ENCODE results near the gene TRAPPC2L. TPM values are rescaled to one million over a fixed set of nuclear protein-coding genes. Genes with fewer than 3 reads are reported as not detected.

Gene TRAPPC2L
- total RNA-seq, 1 donor from 2014 or later: 74.0 TPM

DNA sequence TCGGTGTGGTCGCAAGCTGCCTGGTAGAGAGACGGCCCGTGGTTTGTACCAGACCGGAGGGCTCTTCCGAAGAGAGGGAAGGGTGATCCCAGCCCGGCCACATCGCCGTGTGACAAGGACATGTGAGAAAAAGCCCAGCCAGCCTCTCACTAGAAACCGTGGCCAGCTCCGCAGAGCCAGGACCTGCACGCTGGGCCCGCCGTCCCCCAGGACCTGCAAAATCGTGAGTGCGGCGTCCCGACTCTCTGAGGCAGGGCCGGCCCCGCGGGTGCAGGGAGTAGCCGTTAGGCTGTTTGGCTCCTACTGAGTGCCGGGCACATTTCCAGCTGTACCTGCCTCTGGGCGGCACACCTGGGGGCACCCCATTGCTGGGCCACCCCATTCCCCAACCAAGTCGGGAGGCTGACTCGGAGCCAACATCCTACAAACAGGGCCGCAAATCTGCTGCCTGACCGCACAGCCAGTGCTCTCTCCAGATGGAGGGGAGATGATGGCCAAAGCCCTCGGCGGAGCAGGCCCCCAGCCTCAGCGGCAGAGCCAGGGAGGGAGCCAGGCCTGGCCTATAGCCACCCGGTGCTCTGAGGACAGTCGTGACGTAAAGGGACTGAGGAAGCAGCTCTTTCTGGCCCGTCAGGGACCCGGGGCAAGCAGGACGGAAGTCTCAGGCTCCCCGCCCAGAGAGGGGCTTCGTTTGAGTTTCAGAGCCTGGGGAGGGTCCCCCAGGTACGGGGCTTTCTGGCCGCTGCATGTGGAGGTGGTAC lies 43.2 kb downstream of the TRAPPC2L start:
- Mint-ChIP-seq H3K9me3 (ENCODE audit: unreplicated experiment) (no peaks in the 10 kb centered on the region), H3K36me3 (ENCODE audit: unreplicated experiment) (no peaks in the 10 kb centered on the region), H3K27me3 (ENCODE audit: unreplicated experiment) (peaks cover 14% of the 10 kb centered on the region), H3K4me1 (ENCODE audit: unreplicated experiment) (peaks cover 12% of the 10 kb centered on the region), H3K4me3 (ENCODE audit: unreplicated experiment) (no peak overlapping the region), H3K27ac (ENCODE audit: unreplicated experiment) (no peak overlapping the region)
- no peak for DNase-seq (ENCODE audit: extremely low spot score, unreplicated experiment)
- no peak for TF ChIP-seq CTCF (IDR thresholded peaks at IDR 0.05)

DNA sequence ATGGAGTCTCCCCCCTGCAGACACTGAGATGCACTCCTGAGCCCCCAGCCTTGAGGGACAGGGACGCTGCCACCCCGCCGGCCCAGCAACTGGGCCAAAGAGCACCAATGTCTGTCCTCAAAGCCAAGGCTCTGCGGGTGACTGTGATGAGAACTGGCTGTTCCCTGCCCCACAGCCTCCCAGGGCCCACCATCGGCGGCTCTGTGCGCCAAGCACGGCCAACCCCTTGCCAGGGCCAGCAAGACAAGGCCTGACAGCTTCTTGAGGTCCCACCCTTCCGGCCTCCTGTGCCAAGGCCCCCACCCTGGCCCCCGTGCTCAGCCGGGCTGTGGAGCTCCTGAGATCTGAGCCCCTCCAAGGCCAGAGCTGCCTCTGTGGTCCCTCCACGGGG lies 43.7 kb downstream of the TRAPPC2L start:
- Mint-ChIP-seq H3K4me1 (ENCODE audit: unreplicated experiment) (peaks cover 12% of the 10 kb centered on the region), H3K36me3 (ENCODE audit: unreplicated experiment) (no peaks in the 10 kb centered on the region), H3K9me3 (ENCODE audit: unreplicated experiment) (no peaks in the 10 kb centered on the region), H3K4me3 (ENCODE audit: unreplicated experiment) (no peak overlapping the region), H3K27ac (ENCODE audit: unreplicated experiment) (no peak overlapping the region), H3K27me3 (ENCODE audit: unreplicated experiment) (peaks cover 14% of the 10 kb centered on the region)
- TF ChIP-seq CTCF (IDR thresholded peaks at IDR 0.05): no peak
- no peak for DNase-seq (ENCODE audit: extremely low spot score, unreplicated experiment)

GRCh38 chr16:88901718-88902337 lies 44.9 kb downstream of the TRAPPC2L start:
- no peak overlapping the region for H3K4me3 Mint-ChIP-seq (ENCODE audit: unreplicated experiment)
- no peak for DNase-seq (ENCODE audit: extremely low spot score, unreplicated experiment)
- no peak for TF ChIP-seq CTCF (IDR thresholded peaks at IDR 0.05)
- H3K4me1 Mint-ChIP-seq (ENCODE audit: unreplicated experiment): peaks cover 12% of the 10 kb centered on the region
- peaks cover 14% of the 10 kb centered on the region for H3K27me3 Mint-ChIP-seq (ENCODE audit: unreplicated experiment)
- H3K9me3 Mint-ChIP-seq (ENCODE audit: unreplicated experiment): no peaks in the 10 kb centered on the region
- H3K36me3 Mint-ChIP-seq (ENCODE audit: unreplicated experiment): no peaks in the 10 kb centered on the region
- H3K27ac Mint-ChIP-seq (ENCODE audit: unreplicated experiment): no peak overlapping the region

GRCh38 chr16:88902744-88903143 lies 45.8 kb downstream of the TRAPPC2L start:
- no peak for TF ChIP-seq CTCF (IDR thresholded peaks at IDR 0.05)
- Mint-ChIP-seq H3K4me3 (ENCODE audit: unreplicated experiment) (no peak overlapping the region), H3K9me3 (ENCODE audit: unreplicated experiment) (no peaks in the 10 kb centered on the region), H3K27ac (ENCODE audit: unreplicated experiment) (no peak overlapping the region), H3K36me3 (ENCODE audit: unreplicated experiment) (no peaks in the 10 kb centered on the region), H3K4me1 (ENCODE audit: unreplicated experiment) (peaks cover 8% of the 10 kb centered on the region), H3K27me3 (ENCODE audit: unreplicated experiment) (peaks cover 14% of the 10 kb centered on the region)
- no peak for DNase-seq (ENCODE audit: extremely low spot score, unreplicated experiment)

GRCh38 chr16:88903267-88903666 lies 46.3 kb downstream of the TRAPPC2L start:
- no peak for DNase-seq (ENCODE audit: extremely low spot score, unreplicated experiment)
- H3K36me3 Mint-ChIP-seq (ENCODE audit: unreplicated experiment): no peaks in the 10 kb centered on the region
- peaks cover 14% of the 10 kb centered on the region for H3K27me3 Mint-ChIP-seq (ENCODE audit: unreplicated experiment)
- H3K9me3 Mint-ChIP-seq (ENCODE audit: unreplicated experiment): no peaks in the 10 kb centered on the region
- H3K4me1 Mint-ChIP-seq (ENCODE audit: unreplicated experiment): peaks cover 4% of the 10 kb centered on the region
- no peak for TF ChIP-seq CTCF (IDR thresholded peaks at IDR 0.05)
- H3K4me3 Mint-ChIP-seq (ENCODE audit: unreplicated experiment): no peak overlapping the region
- no peak overlapping the region for H3K27ac Mint-ChIP-seq (ENCODE audit: unreplicated experiment)

Data from osteocyte (in vitro differentiated cells).